ENCODE measurements around the gene FHL5. TPM values are rescaled to one million over a fixed set of nuclear protein-coding genes. Genes with fewer than 3 reads are reported as not detected.

Gene FHL5
- total RNA-seq, 2 donors from 2014 or later: 47.3 to 98.8 TPM

DNA sequence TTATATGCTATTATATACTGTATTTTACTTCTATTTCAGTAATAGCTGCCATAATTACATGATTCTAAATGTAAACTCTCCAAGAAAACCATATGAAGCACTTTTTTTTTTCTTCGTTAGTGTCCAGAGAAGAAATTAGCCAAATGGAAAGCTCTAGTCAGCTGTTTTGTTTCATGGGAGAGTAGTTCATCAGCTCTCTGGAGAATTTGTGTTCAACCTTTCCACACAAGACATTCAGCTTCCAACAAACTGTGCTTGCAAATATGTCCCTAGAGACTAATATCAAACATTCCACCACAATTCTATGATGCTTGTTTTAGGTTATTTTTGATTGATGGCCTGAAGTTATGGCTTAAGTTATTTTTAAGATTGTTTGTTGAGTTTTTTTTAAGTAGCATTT lies 19.5 kb downstream of the FHL5 start:
- no peak for TF ChIP-seq CTCF (IDR thresholded peaks at IDR 0.05)
- no peaks in the 10 kb centered on the region for H3K27me3 ChIP-seq (replicated peaks; ENCODE audit: insufficient read depth)

GRCh38 chr6:96604420-96604819 lies 41.5 kb downstream of the FHL5 start:
- Histone ChIP-seq H3K9me3 (no peaks in the 10 kb centered on the region), H3K27me3 (replicated peaks; ENCODE audit: insufficient read depth) (no peaks in the 10 kb centered on the region), H3K4me1 (ENCODE audit: control insufficient read depth in 1 of 2, low read depth in 2 of 2) (peaks cover 26 to 74% of the 10 kb centered on the region in 2 donors), H3K27ac (peak overlapping the region in 1 of 2 donors; percentile 8), H3K4me3 (no peak overlapping the region), H3K36me3 (no peaks in the 10 kb centered on the region)
- TF ChIP-seq CTCF (IDR thresholded peaks at IDR 0.05): no peak
- ATAC-seq (ENCODE audit: insufficient number of reproducible peaks, low FRiP score, low read depth) (no peak), DNase-seq (ENCODE audit: low spot score) (no peak)

More for the DNA sequence above, 19.5 kb downstream of the FHL5 start:
- Histone ChIP-seq H3K4me1 (ENCODE audit: control insufficient read depth in 1 of 2, low read depth in 2 of 2) (peaks cover 24 to 63% of the 10 kb centered on the region in 2 donors), H3K36me3 (no peaks in the 10 kb centered on the region), H3K9me3 (no peaks in the 10 kb centered on the region), H3K4me3 (peak overlapping the region; percentile 22), H3K27ac (peak overlapping the region in 1 of 2 donors; percentile 51)
- DNase-seq (ENCODE audit: low spot score) (no peak), ATAC-seq (ENCODE audit: insufficient number of reproducible peaks, low FRiP score, low read depth) (peak; percentile 53)

DNA sequence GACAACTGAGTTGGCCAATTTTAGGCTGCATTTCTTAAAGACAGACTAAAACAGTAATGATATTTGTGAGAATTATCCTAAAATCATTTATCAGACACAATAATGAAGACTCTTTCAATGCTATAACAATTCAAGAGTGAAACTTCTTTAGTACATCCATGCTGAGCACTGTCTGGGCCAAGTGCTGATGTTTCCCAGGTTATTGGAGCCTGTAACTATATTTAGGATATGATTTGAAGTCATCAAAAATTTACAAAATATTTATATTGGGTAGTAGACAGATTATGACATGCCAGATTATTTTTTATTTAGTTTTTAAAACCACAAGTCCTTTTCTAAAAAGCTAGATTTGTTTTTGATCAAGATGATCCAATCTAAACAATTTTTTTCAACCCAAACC lies 45.1 kb downstream of the FHL5 start:
- no peak for DNase-seq (ENCODE audit: low spot score)
- H3K4me3 ChIP-seq: no peak overlapping the region
- peak; percentile 65 for ATAC-seq (ENCODE audit: insufficient number of reproducible peaks, low FRiP score, low read depth)
- H3K27me3 ChIP-seq (replicated peaks; ENCODE audit: insufficient read depth): no peaks in the 10 kb centered on the region
- TF ChIP-seq CTCF (IDR thresholded peaks at IDR 0.05): no peak
- H3K36me3 ChIP-seq: peaks cover 5% of the 10 kb centered on the region
- peaks cover 16 to 46% of the 10 kb centered on the region in 2 donors for H3K4me1 ChIP-seq (ENCODE audit: control insufficient read depth in 1 of 2, low read depth in 2 of 2)
- H3K9me3 ChIP-seq: no peaks in the 10 kb centered on the region
- H3K27ac ChIP-seq: peak overlapping the region; percentile 64 to 69

DNA sequence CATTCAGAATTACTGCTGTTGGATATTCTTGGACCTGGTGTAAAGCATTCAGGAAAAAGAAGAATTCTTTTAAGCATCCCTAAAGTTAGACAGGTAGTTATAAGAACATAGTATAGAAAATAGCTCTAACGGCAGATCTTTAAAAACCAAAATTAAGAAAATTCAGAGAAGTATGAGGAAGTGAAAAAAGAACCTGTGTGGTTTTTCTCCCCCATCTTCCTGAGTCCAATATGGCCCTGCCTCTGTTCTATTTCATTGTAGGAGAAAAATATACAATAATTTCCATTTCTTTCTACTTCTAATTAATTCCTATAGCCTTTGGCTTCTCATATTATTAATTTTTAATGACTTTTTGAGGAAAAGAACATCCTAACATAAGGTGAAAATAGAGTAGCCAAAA lies 47.1 kb downstream of the FHL5 start:
- Histone ChIP-seq H3K27me3 (replicated peaks; ENCODE audit: insufficient read depth) (no peaks in the 10 kb centered on the region), H3K27ac (no peak overlapping the region), H3K36me3 (peaks cover 5% of the 10 kb centered on the region), H3K4me1 (ENCODE audit: control insufficient read depth in 1 of 2, low read depth in 2 of 2) (peaks cover 16 to 35% of the 10 kb centered on the region in 2 donors), H3K4me3 (no peak overlapping the region), H3K9me3 (no peaks in the 10 kb centered on the region)
- no peak for DNase-seq (ENCODE audit: low spot score)
- ATAC-seq (ENCODE audit: insufficient number of reproducible peaks, low FRiP score, low read depth): no peak
- no peak for TF ChIP-seq CTCF (IDR thresholded peaks at IDR 0.05)

- TF ChIP-seq CTCF (IDR thresholded peaks at IDR 0.05): no peak
- no peak for DNase-seq (ENCODE audit: low spot score)
- H3K36me3 ChIP-seq: peaks cover 5% of the 10 kb centered on the region
Observed at GRCh38 chr6:96611342-96611991, 48.5 kb downstream of the FHL5 start.

More at GRCh38 chr6:96611342-96611991, 48.5 kb downstream of the FHL5 start:
- Histone ChIP-seq H3K27me3 (replicated peaks; ENCODE audit: insufficient read depth) (no peaks in the 10 kb centered on the region), H3K4me1 (ENCODE audit: control insufficient read depth in 1 of 2, low read depth in 2 of 2) (peaks cover 16 to 32% of the 10 kb centered on the region in 2 donors), H3K4me3 (no peak overlapping the region), H3K27ac (no peak overlapping the region), H3K9me3 (no peaks in the 10 kb centered on the region)
- no peak for ATAC-seq (ENCODE audit: insufficient number of reproducible peaks, low FRiP score, low read depth)

All from thoracic aorta (tissue), 2 donors.